Amniotic epithelial cell (primary cell): ENCODE data around the gene NRG3.

ENCODE experiments used
- DNase-seq: peaks from one replicate; pipeline ENCODE4 v3.0.0-alpha.2; 2010; ENCODE audit warnings: low read depth

The NRG3 gene

GRCh38 chr10:82492647-82493046 is 617.7 kb downstream of the NRG3 start:
- DNase-seq, result no peak

- no peak for DNase-seq
These were observed 621.1 kb downstream of the NRG3 start for GRCh38 chr10:82496114-82496513.

GRCh38 chr10:82497439-82497838 is 622.4 kb downstream of the NRG3 start:
- DNase-seq, result peak; percentile 76

GRCh38 chr10:82498976-82499375 is 624.0 kb downstream of the NRG3 start:
- no peak for DNase-seq

- DNase-seq, result no peak
These were observed 630.0 kb downstream of the NRG3 start for GRCh38 chr10:82505009-82505408.

- DNase-seq, result no peak
These were observed 631.8 kb downstream of the NRG3 start for GRCh38 chr10:82506680-82507376.

- peak; percentile 9 for DNase-seq
These were observed 640.3 kb downstream of the NRG3 start for GRCh38 chr10:82515256-82515655.

- DNase-seq, result no peak
These were observed 654.1 kb downstream of the NRG3 start for GRCh38 chr10:82529062-82529461.

- peak; percentile 1 for DNase-seq
These were observed 660.5 kb downstream of the NRG3 start for GRCh38 chr10:82535457-82535856.

GRCh38 chr10:82536668-82537067 is 661.7 kb downstream of the NRG3 start:
- no peak for DNase-seq

GRCh38 chr10:82538272-82538671 is 663.3 kb downstream of the NRG3 start:
- no peak for DNase-seq

GRCh38 chr10:82543631-82544030 is 668.6 kb downstream of the NRG3 start:
- no peak for DNase-seq

- DNase-seq, result no peak
These were observed 669.4 kb downstream of the NRG3 start for GRCh38 chr10:82544377-82544776.

- no peak for DNase-seq
These were observed 676.5 kb downstream of the NRG3 start for GRCh38 chr10:82551506-82551905.

- no peak for DNase-seq
These were observed 677.3 kb downstream of the NRG3 start for GRCh38 chr10:82552267-82552666.

GRCh38 chr10:82554381-82554780 is 679.4 kb downstream of the NRG3 start:
- DNase-seq, result no peak

- peak; percentile 83 for DNase-seq
These were observed 683.1 kb downstream of the NRG3 start for GRCh38 chr10:82558014-82558607.

- peak; percentile 29 for DNase-seq
These were observed 689.6 kb downstream of the NRG3 start for GRCh38 chr10:82564353-82565196.

- DNase-seq, result no peak
These were observed 690.2 kb downstream of the NRG3 start for GRCh38 chr10:82565197-82565575.

GRCh38 chr10:82572744-82573143 is 697.8 kb downstream of the NRG3 start:
- DNase-seq, result peak; percentile 29

- peak; percentile 62 for DNase-seq
These were observed 699.1 kb downstream of the NRG3 start for GRCh38 chr10:82574081-82574480.

GRCh38 chr10:82575318-82575717 is 700.3 kb downstream of the NRG3 start:
- DNase-seq, result no peak

- no peak for DNase-seq
These were observed 701.1 kb downstream of the NRG3 start for GRCh38 chr10:82576093-82576492.
